Melanocyte of skin (primary cell): ENCODE results near the gene PRICKLE4. TPM values are rescaled to one million over a fixed set of nuclear protein-coding genes. Genes with fewer than 3 reads are reported as not detected.

Experiments used
- small RNA-seq, 2 donors: library from RNA; depleted of rRNA; stranded (forward); fragments of <200 nt; gene quantifications; one replicate each; pipeline ENCODE3, GENCODE V24; 2012
- total RNA-seq, 2 donors: library from RNA; depleted of rRNA; stranded (reverse); fragments of >200 nt; gene quantifications; 2 replicates each; pipeline ENCODE4 v1.2.3, GENCODE V29; 2012

Gene PRICKLE4
- under 1 TPM in 1 of 2 donors, not detected in 1; 0.34 TPM for total RNA-seq

GRCh38 chr6:41780551-41781365, at the start of gene PRICKLE4:
Gene PRICKLE4 (plus strand): TSS chr6:41780782. CDS start chr6:41783474, 2,692 bp downstream.

GRCh38 chr6:41735427-41736185, 45.0 kb upstream of the PRICKLE4 start, which contains the start of gene TFEB:
Gene TFEB (minus strand): TSS chr6:41735608. CDS start chr6:41691213, 44,395 bp downstream.

GRCh38 chr6:41747256-41748101, 33.1 kb upstream of the PRICKLE4 start, which contains the start of gene PGC:
Gene PGC (minus strand): TSS chr6:41747397. CDS start chr6:41747334, 63 bp downstream.

GRCh38 chr6:41779788-41780550, 613 bp upstream of the PRICKLE4 start, which contains the start of gene FRS3:
Gene FRS3 (minus strand): TSS chr6:41779900. CDS start chr6:41776987, 2,913 bp downstream.

GRCh38 chr6:41787219-41787917, 6.8 kb downstream of the PRICKLE4 start, which contains the start of gene TOMM6:
Gene TOMM6 (plus strand): TSS chr6:41787694. CDS start chr6:41787698, 4 bp downstream.

Small RNA genes within 50 kb of the gene (small RNA-seq; reads per million reads assigned to genes)
- gene AL365205.2 (0 reads per million in 2 donors), gene AL365205.3 (0 reads per million in 2 donors), gene RF00393 (0 reads per million in 2 donors)

Other genes starting within 250 kb of the PRICKLE4 start
- gene FOXP4, start 234.4 kb upstream of the PRICKLE4 start, total RNA-seq = 1 to 10 TPM; 2.8 to 3.7 TPM
- under 1 TPM in 1 of 2 donors, not detected in 1; 0.67 TPM for gene MDFI, start 142.3 kb upstream of the PRICKLE4 start, total RNA-seq
- gene TFEB, start 45.2 kb upstream of the PRICKLE4 start, total RNA-seq = 1 to 10 TPM; 1.7 to 2.8 TPM
- not detected for gene PGC, start 33.4 kb upstream of the PRICKLE4 start, total RNA-seq
- 1 to 10 TPM in 1 of 2 donors, under 1 TPM in 1; 1.00 to 1.7 TPM for gene FRS3, start 882 bp upstream of the PRICKLE4 start, total RNA-seq
- gene TOMM6, start 6.9 kb downstream of the PRICKLE4 start, total RNA-seq = 10 to 100 TPM; 72.6 to 97.6 TPM
- 1 to 10 TPM; 2.7 to 2.8 TPM for gene USP49, start 114.6 kb downstream of the PRICKLE4 start, total RNA-seq
- gene MED20, start 140.4 kb downstream of the PRICKLE4 start, total RNA-seq = 10 to 100 TPM; 17.2 to 29.0 TPM
- gene BYSL, start 140.7 kb downstream of the PRICKLE4 start, total RNA-seq = 10 to 100 TPM; 18.2 to 39.3 TPM
- gene CCND3, start 161.0 kb downstream of the PRICKLE4 start, total RNA-seq = 10 to 100 TPM; 63.0 to 92.6 TPM